ENCODE measurements around the gene WWC2. TPM values are rescaled to one million over a fixed set of nuclear protein-coding genes. Genes with fewer than 3 reads are reported as not detected.

Gene WWC2
- total and polyA plus RNA-seq, 2 donors (not counting 3 experiments of a cell fraction or from before 2014, with no cell fraction given): 12.9 to 52.2 TPM

GRCh38 chr4:183213996-183214395 is 114.9 kb downstream of the WWC2 start:
- Histone ChIP-seq H3K27ac (ENCODE audit: insufficient read depth, low read depth, low read length) (no peak overlapping the region), H2AFZ (ENCODE audit: low read depth, low read length) (no peak overlapping the region), H3K36me3 (ENCODE audit: control insufficient read depth in 2 of 2, extremely low read depth in 1 of 2, insufficient read depth in 2 of 2, low read length in 2 of 2) (no peaks in the 10 kb centered on the region), H3K79me2 (ENCODE audit: control insufficient read depth, insufficient read depth, low read length) (no peaks in the 10 kb centered on the region), H3K9ac (replicated peaks; ENCODE audit: extremely low read depth, insufficient read depth, low read length) (no peak overlapping the region), H3K4me3 (replicated peaks in 1 of 3; ENCODE audit: insufficient read depth in 1 of 3, low read depth in 1 of 3, low read length in 3 of 3) (no peak overlapping the region), H3K9me1 (replicated peaks; ENCODE audit: control insufficient read depth, extremely low read depth, insufficient read depth, low read length) (no peaks in the 10 kb centered on the region), H3K4me2 (ENCODE audit: insufficient read depth, low read length) (no peak overlapping the region), H4K20me1 (replicated peaks; ENCODE audit: control insufficient read depth, extremely low read depth, insufficient read depth, low read length) (no peaks in the 10 kb centered on the region), H3K27me3 (ENCODE audit: control insufficient read depth in 2 of 2, insufficient read depth in 2 of 2, low read length in 2 of 2) (no peaks in the 10 kb centered on the region), H3K4me1 (ENCODE audit: control insufficient read depth, extremely low read depth, insufficient read depth, low read length) (no peaks in the 10 kb centered on the region), H3K9me3 (replicated peaks; ENCODE audit: control insufficient read depth, insufficient read depth, low read length) (no peaks in the 10 kb centered on the region)
- ChIA-PET CTCF (interaction anchor here (0.8 kb wide), 2 partner anchors 12 to 13 kb away, joined by 3 to 4 read pairs; no protein-coding TSS in a partner anchor), POLR2A (no interaction called here)
- no TSS peak for BruUV-seq (replicated peaks)
- intact Hi-C loops (cut with micrococcal nuclease) (no loop called here), dilution Hi-C loops (cut with MboI; ENCODE audit: extremely low pct_ligation_motif_present, low sequenced_read_pairs) (no loop called here)
- no peak for TF ChIP-seq MYC (IDR thresholded peaks at IDR 0.05; ENCODE audit: low read depth, low read length)
- FAIRE-seq: no peak
- no peak for DNase-seq (ENCODE audit: low read depth, low spot score)

GRCh38 chr4:183214912-183215488 is 115.9 kb downstream of the WWC2 start:
- Histone ChIP-seq H3K27me3 (ENCODE audit: control insufficient read depth in 2 of 2, insufficient read depth in 2 of 2, low read length in 2 of 2) (no peaks in the 10 kb centered on the region), H3K4me2 (ENCODE audit: insufficient read depth, low read length) (no peak overlapping the region), H3K9me3 (replicated peaks; ENCODE audit: control insufficient read depth, insufficient read depth, low read length) (no peaks in the 10 kb centered on the region), H3K36me3 (ENCODE audit: control insufficient read depth in 2 of 2, extremely low read depth in 1 of 2, insufficient read depth in 2 of 2, low read length in 2 of 2) (no peaks in the 10 kb centered on the region), H2AFZ (ENCODE audit: low read depth, low read length) (no peak overlapping the region), H3K4me1 (ENCODE audit: control insufficient read depth, extremely low read depth, insufficient read depth, low read length) (no peaks in the 10 kb centered on the region), H4K20me1 (replicated peaks; ENCODE audit: control insufficient read depth, extremely low read depth, insufficient read depth, low read length) (no peaks in the 10 kb centered on the region), H3K9me1 (replicated peaks; ENCODE audit: control insufficient read depth, extremely low read depth, insufficient read depth, low read length) (no peaks in the 10 kb centered on the region), H3K9ac (replicated peaks; ENCODE audit: extremely low read depth, insufficient read depth, low read length) (no peak overlapping the region), H3K4me3 (replicated peaks in 1 of 3; ENCODE audit: insufficient read depth in 1 of 3, low read depth in 1 of 3, low read length in 3 of 3) (no peak overlapping the region), H3K27ac (ENCODE audit: insufficient read depth, low read depth, low read length) (no peak overlapping the region), H3K79me2 (ENCODE audit: control insufficient read depth, insufficient read depth, low read length) (no peaks in the 10 kb centered on the region)
- dilution Hi-C loops (cut with MboI; ENCODE audit: extremely low pct_ligation_motif_present, low sequenced_read_pairs): no loop called here
- FAIRE-seq (no peak), DNase-seq (ENCODE audit: low read depth, low spot score) (no peak)
- no TSS peak for BruUV-seq (replicated peaks)
- ChIA-PET CTCF (interaction anchor here (0.8 to 1.8 kb wide), 5 partner anchors 14 to 141 kb away, joined by 3 to 7 read pairs (median 4); no protein-coding TSS in a partner anchor), POLR2A (no interaction called here)
- intact Hi-C loops (cut with micrococcal nuclease): no loop called here
- TF ChIP-seq FOS (IDR thresholded peaks at IDR 0.05; ENCODE audit: borderline replicate concordance, insufficient read depth, low read length) (no peak), MYC (IDR thresholded peaks at IDR 0.05; ENCODE audit: low read depth, low read length) (no peak), POLR2A (IDR thresholded peaks at IDR 0.05; ENCODE audit: low read depth, low read length) (no peak), POLR2AphosphoS5 (IDR thresholded peaks at IDR 0.05; ENCODE audit: insufficient read depth, low read depth, low read length) (no peak), GATA2 (IDR thresholded peaks at IDR 0.05; ENCODE audit: insufficient read depth, insufficient read length, low read depth, low read length) (no peak), EZH2 (IDR thresholded peaks at IDR 0.05; ENCODE audit: borderline replicate concordance, low read depth, low read length, severe bottlenecking) (no peak), MAX (IDR thresholded peaks at IDR 0.05; ENCODE audit: insufficient read depth, insufficient read length) (no peak)

Measured in endothelial cell of umbilical vein (primary cell).